Activated naive CD8-positive, alpha-beta T cell (primary cell): ENCODE data around the gene MCUR1.
"Not testable (repeated sequence)": the region's sequence is repeated elsewhere in the genome, so short reads cannot be mapped to it uniquely, and the experiment has no call there.

Source experiments
- H3K27ac Mint-ChIP-seq: one replicate; pipeline ENCODE4 v1.8.0; 2021; ENCODE audit warnings: mixed read lengths
- H3K27me3 Mint-ChIP-seq: one replicate; pipeline ENCODE4 v1.8.0; 2021; ENCODE audit warnings: mixed read lengths
- H3K36me3 Mint-ChIP-seq: one replicate; pipeline ENCODE4 v1.8.0; 2021; ENCODE audit warnings: mixed read lengths
- H3K4me1 Mint-ChIP-seq: one replicate; pipeline ENCODE4 v1.8.0; 2021; ENCODE audit warnings: low read depth, mixed read lengths
- H3K4me3 Mint-ChIP-seq: one replicate; pipeline ENCODE4 v1.8.0; 2021; ENCODE audit warnings: mild to moderate bottlenecking, mixed read lengths
- H3K9me3 Mint-ChIP-seq: one replicate; pipeline ENCODE4 v1.8.0; 2021; ENCODE audit warnings: low read depth, mixed read lengths

Gene MCUR1

DNA sequence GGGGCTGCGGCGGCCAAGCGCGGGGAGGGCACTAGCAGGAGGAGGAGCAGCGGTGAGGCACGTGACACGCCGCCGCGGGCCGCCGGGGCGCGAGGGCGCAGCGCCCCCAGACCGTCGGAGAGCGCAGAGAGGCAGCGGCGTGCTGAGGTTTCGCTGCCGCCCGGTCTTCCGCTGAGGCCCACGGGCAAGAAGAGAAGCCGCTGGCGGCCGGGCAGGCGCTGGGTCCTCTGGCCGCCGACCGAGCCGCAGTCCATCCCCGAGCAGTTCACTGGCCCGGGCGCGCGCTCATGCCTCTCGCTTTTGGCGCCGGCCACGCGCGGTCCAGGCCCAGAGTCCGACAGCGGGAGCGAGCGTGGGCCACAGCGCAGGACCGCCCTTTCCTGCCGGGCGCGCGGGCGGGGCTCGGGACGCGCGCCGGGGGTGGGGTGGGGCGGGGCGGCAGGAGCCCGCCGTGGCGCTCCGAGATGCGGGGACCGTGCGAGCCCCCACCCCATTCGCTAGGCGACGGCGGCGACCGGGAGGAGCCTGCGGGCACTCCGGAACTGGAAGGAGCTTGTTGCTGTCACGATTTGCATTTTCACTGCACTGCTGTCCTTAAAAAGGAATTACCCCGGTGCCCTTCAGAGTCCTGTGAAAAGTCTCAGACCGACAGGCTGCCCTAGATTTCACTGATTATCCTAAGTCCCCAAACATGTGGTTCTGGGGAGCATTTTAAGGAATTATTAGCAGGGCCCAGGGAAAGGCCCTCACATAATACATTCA, at the start of gene MCUR1:
TSS of gene MCUR1 (minus strand) at position 382 of the 762 bp plus-strand sequence. CDS start at position 254, 128 bp downstream.
- peaks cover 31% of the 10 kb centered on the region for H3K4me1 Mint-ChIP-seq
- H3K27me3 Mint-ChIP-seq = no peaks in the 10 kb centered on the region
- peak within 1 kb of the TSS; percentile 93 for H3K27ac Mint-ChIP-seq
- no peaks in the 10 kb centered on the region for H3K9me3 Mint-ChIP-seq
- no peaks in the 10 kb centered on the region for H3K36me3 Mint-ChIP-seq
- H3K4me3 Mint-ChIP-seq = peak within 1 kb of the TSS; percentile 92

- Mint-ChIP-seq H3K4me1 (peaks cover 3% of the 10 kb centered on the region), H3K9me3 (no peaks in the 10 kb centered on the region), H3K27me3 (peaks cover 35% of the 10 kb centered on the region), H3K27ac (no peak overlapping the region), H3K4me3 (no peak overlapping the region), H3K36me3 (no peaks in the 10 kb centered on the region)
Observed at GRCh38 chr6:13863699-13864155, 49.4 kb upstream of the MCUR1 start.

GRCh38 chr6:13860556-13861185, 46.3 kb upstream of the MCUR1 start:
- H3K36me3 Mint-ChIP-seq, H3K9me3 Mint-ChIP-seq, H3K4me1 Mint-ChIP-seq, H3K27ac Mint-ChIP-seq: not testable (repeated sequence)
- Mint-ChIP-seq H3K4me3 (peak overlapping the region; percentile 44), H3K27me3 (peaks cover 32% of the 10 kb centered on the region)

- H3K4me3 Mint-ChIP-seq = peak overlapping the region; percentile 44
- no peak overlapping the region for H3K27ac Mint-ChIP-seq
- H3K27me3 Mint-ChIP-seq = peaks cover 31% of the 10 kb centered on the region
- H3K36me3 Mint-ChIP-seq = no peaks in the 10 kb centered on the region
- no peaks in the 10 kb centered on the region for H3K9me3 Mint-ChIP-seq
- H3K4me1 Mint-ChIP-seq = peaks cover 3% of the 10 kb centered on the region
Observed at GRCh38 chr6:13859871-13860555, 45.7 kb upstream of the MCUR1 start.

DNA sequence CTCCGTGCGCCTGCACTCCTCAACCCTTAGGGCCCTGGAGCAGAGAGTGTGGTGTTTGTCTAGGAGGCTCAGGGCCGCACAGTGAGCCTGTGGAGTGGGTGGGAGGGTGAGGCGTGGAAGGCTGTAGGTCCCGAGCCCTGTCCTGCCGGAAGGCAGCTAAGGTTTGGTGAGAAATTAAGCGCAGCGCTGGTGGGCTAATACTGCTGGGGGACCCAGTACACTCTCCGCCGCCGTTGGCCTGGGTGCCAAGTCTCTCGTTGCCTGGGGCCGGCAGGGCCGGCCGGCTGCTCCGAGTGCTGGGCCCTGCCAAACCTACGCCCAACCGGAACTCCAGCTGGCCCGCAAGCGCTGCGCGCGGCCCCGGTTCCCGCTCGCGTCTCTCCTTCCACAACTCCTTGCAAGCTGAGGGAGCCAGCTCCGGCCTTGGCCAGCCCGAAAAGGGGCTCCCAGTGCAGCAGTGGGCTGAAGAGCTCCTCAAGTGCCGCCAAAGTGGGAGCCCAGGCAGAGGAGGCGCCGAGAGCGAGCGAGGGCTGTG, 40.4 kb upstream of the MCUR1 start:
- Mint-ChIP-seq H3K4me1 (no peaks in the 10 kb centered on the region), H3K4me3 (no peak overlapping the region), H3K27ac (no peak overlapping the region), H3K9me3 (no peaks in the 10 kb centered on the region), H3K27me3 (peaks cover 11% of the 10 kb centered on the region), H3K36me3 (no peaks in the 10 kb centered on the region)

GRCh38 chr6:13853871-13854270, 39.5 kb upstream of the MCUR1 start:
- H3K27ac Mint-ChIP-seq = no peak overlapping the region
- no peaks in the 10 kb centered on the region for H3K9me3 Mint-ChIP-seq
- no peaks in the 10 kb centered on the region for H3K4me1 Mint-ChIP-seq
- H3K27me3 Mint-ChIP-seq = peaks cover 10% of the 10 kb centered on the region
- no peak overlapping the region for H3K4me3 Mint-ChIP-seq
- no peaks in the 10 kb centered on the region for H3K36me3 Mint-ChIP-seq

GRCh38 chr6:13851803-13852202, 37.4 kb upstream of the MCUR1 start:
- H3K36me3 Mint-ChIP-seq = no peaks in the 10 kb centered on the region
- no peaks in the 10 kb centered on the region for H3K4me1 Mint-ChIP-seq
- peaks cover 5% of the 10 kb centered on the region for H3K27me3 Mint-ChIP-seq
- H3K27ac Mint-ChIP-seq = no peak overlapping the region
- no peaks in the 10 kb centered on the region for H3K9me3 Mint-ChIP-seq
- no peak overlapping the region for H3K4me3 Mint-ChIP-seq

- H3K4me1 Mint-ChIP-seq = no peaks in the 10 kb centered on the region
- no peaks in the 10 kb centered on the region for H3K36me3 Mint-ChIP-seq
- H3K4me3 Mint-ChIP-seq = no peak overlapping the region
- H3K9me3 Mint-ChIP-seq = no peaks in the 10 kb centered on the region
- no peak overlapping the region for H3K27ac Mint-ChIP-seq
- peaks cover 5% of the 10 kb centered on the region for H3K27me3 Mint-ChIP-seq
Observed at GRCh38 chr6:13851330-13851729, 37.0 kb upstream of the MCUR1 start.

GRCh38 chr6:13850690-13851089, 36.3 kb upstream of the MCUR1 start:
- not testable (repeated sequence) for H3K36me3 Mint-ChIP-seq, H3K9me3 Mint-ChIP-seq, H3K4me3 Mint-ChIP-seq, H3K4me1 Mint-ChIP-seq, H3K27ac Mint-ChIP-seq, H3K27me3 Mint-ChIP-seq

DNA sequence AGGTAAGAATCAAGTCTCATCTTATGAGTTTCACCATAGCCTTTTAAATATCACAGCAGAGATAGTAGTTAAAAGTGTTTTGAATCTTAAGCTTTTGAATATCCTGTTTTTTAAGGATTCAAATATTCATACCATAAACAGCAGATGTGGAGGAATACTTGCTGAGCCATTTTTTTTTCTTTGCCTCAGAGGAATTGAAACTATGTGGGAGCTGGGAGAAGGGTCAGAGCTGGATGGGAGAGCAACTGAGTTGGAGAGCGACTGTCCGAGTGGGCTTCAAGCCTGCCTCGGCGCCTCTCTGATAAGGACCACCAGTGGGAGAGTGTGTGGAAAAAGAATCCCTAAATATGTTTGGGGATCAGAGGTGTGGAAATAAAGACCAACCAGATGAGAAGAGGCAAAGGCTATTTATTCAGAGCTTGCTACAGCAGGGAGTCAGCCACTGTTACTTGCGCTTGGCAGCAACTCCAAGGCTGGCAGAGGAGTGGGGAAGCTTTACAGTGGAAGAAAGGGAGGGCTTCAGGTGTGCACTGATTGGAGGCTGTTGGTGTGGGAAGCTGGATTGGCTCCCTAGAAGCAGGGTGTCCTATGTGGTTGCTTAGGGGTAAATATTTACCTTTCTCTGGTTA, 34.3 kb upstream of the MCUR1 start:
- Mint-ChIP-seq H3K4me1 (no peaks in the 10 kb centered on the region), H3K27ac (no peak overlapping the region), H3K27me3 (peaks cover 3% of the 10 kb centered on the region), H3K9me3 (no peaks in the 10 kb centered on the region), H3K4me3 (no peak overlapping the region), H3K36me3 (no peaks in the 10 kb centered on the region)

DNA sequence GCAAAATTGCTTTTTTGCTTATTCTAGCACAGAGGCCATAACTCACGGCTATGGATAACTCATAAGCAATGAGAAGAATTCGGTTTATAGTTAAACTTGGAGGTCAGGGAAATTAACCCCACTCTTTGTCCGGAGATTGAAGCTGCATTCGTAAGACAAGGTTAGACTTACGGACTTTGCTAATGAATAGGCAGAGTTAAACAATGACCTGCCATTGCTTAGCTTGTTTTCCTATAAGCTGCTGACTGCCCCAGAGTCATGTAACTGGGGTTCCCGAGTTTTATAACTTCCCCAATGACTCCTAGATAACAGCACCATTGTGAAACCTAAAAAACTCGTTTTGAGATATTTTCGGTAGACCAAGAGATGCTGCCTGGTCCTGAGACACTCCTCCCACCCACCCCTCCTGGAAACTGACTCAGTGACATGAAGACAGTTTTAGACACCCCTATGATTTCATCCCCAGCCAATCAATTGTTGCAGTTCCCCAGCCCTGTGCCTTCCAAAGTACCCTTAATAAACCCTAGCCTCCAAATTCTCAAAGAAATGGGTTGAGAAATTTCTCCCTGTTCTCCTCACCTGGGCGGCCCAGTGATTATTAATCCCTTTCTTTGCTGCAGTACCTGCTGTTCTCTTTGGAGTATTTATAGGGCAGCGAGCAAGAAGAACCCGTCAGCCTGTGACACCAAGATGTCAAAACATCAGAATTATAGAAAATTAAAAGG, 33.1 kb upstream of the MCUR1 start:
- Mint-ChIP-seq H3K4me1 (no peaks in the 10 kb centered on the region), H3K27ac (no peak overlapping the region), H3K36me3 (no peaks in the 10 kb centered on the region), H3K27me3 (peaks cover 3% of the 10 kb centered on the region), H3K4me3 (no peak overlapping the region), H3K9me3 (no peaks in the 10 kb centered on the region)

- H3K36me3 Mint-ChIP-seq = no peaks in the 10 kb centered on the region
- H3K27ac Mint-ChIP-seq = no peak overlapping the region
- no peaks in the 10 kb centered on the region for H3K9me3 Mint-ChIP-seq
- no peaks in the 10 kb centered on the region for H3K4me1 Mint-ChIP-seq
- H3K27me3 Mint-ChIP-seq = peaks cover 3% of the 10 kb centered on the region
- H3K4me3 Mint-ChIP-seq = no peak overlapping the region
Observed at GRCh38 chr6:13846841-13847240, 32.5 kb upstream of the MCUR1 start.

DNA sequence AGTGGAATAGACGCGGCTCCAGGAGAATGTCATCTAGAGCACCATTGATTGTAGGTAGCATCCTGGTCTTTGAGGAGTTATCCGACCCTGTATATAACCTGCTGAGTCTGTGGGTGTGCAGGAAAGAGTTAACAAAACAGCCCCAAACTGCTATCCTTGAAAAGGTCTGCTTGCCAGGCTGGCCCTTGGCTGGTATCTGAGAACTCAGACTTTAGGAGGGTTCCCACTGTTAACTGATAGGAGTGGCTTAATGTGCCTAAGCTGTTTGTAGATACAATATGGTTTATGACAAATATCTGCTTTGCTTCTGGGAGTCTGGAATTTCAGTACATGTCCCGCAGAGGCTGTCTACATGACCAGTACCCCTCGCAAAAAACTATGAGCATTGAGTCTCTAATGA, 27.6 kb upstream of the MCUR1 start:
- Mint-ChIP-seq H3K4me3 (no peak overlapping the region), H3K27ac (no peak overlapping the region), H3K9me3 (no peaks in the 10 kb centered on the region), H3K27me3 (no peaks in the 10 kb centered on the region), H3K4me1 (no peaks in the 10 kb centered on the region), H3K36me3 (no peaks in the 10 kb centered on the region)

- no peaks in the 10 kb centered on the region for H3K36me3 Mint-ChIP-seq
- no peaks in the 10 kb centered on the region for H3K4me1 Mint-ChIP-seq
- no peaks in the 10 kb centered on the region for H3K27me3 Mint-ChIP-seq
- no peak overlapping the region for H3K4me3 Mint-ChIP-seq
- H3K9me3 Mint-ChIP-seq = no peaks in the 10 kb centered on the region
- H3K27ac Mint-ChIP-seq = no peak overlapping the region
Observed at GRCh38 chr6:13838616-13839015, 24.3 kb upstream of the MCUR1 start.
